Epithelial cell of esophagus (primary cell): ENCODE results near the gene CLDN15.
A peak's percentile ranks its signal among the peaks of the same experiment; 100 is the strongest.

Experiments used
- DNase-seq: peaks from one replicate; pipeline ENCODE4 v3.0.0; 2010; ENCODE audit warnings: low read depth
- H3K4me3 ChIP-seq: 2 replicates; pipeline ENCODE4 v1.5.1; 2011; ENCODE audit warnings: mild to moderate bottlenecking, low read length, control low read depth
- TF ChIP-seq, protein P1 (sequence below): IDR thresholded peaks from 2 replicates; pipeline ENCODE4 v1.5.1; 2011; ENCODE audit warnings: low read depth, mild to moderate bottlenecking, low read length, control low read depth, inconsistent platforms; ENCODE audit not compliant: insufficient read depth; ENCODE audit errors: missing control alignments

CLDN15 gene

DNA sequence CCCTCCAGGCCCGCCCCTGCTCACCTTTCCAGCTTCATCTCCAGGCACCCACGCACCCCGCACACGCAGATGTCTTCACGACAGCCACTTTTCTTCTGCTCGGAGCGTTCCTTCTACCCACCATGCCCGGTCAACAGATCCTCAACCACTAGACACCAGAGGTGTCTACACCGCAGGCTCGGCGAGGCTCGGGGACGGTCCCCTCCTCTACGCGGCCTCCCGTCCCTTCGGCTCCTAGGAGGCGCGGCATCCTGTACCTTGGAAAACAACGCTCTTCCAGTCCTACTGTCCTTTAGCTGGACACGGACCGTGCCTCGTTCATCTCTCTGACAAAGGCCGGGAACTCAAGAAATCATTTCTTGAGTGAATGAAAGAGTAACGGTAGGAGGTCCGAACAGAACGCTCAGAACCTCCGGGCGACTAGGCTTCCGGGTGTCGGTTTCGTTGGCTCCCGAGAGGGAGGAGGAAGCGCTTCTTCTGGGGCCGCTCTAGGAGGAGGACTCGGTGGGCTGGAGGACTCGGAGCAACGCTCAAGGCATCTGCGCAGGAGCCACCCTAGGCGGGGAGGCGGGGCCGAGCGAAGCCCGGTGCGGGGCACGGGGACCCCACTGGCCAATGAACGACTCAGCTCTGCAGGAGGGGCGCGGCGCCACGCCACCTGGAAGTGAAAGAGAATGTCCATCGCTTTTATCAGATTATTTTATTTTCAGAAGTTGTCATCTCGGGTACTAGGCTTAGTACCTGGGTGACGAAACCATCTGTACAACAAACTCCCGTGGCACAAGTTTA is 14.5 kb upstream of the CLDN15 start:
- H3K4me3 ChIP-seq = peak overlapping the region; percentile 84
- TF ChIP-seq, protein P1, sequence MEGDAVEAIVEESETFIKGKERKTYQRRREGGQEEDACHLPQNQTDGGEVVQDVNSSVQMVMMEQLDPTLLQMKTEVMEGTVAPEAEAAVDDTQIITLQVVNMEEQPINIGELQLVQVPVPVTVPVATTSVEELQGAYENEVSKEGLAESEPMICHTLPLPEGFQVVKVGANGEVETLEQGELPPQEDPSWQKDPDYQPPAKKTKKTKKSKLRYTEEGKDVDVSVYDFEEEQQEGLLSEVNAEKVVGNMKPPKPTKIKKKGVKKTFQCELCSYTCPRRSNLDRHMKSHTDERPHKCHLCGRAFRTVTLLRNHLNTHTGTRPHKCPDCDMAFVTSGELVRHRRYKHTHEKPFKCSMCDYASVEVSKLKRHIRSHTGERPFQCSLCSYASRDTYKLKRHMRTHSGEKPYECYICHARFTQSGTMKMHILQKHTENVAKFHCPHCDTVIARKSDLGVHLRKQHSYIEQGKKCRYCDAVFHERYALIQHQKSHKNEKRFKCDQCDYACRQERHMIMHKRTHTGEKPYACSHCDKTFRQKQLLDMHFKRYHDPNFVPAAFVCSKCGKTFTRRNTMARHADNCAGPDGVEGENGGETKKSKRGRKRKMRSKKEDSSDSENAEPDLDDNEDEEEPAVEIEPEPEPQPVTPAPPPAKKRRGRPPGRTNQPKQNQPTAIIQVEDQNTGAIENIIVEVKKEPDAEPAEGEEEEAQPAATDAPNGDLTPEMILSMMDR = no peak
- peak; percentile 99 for DNase-seq

DNA sequence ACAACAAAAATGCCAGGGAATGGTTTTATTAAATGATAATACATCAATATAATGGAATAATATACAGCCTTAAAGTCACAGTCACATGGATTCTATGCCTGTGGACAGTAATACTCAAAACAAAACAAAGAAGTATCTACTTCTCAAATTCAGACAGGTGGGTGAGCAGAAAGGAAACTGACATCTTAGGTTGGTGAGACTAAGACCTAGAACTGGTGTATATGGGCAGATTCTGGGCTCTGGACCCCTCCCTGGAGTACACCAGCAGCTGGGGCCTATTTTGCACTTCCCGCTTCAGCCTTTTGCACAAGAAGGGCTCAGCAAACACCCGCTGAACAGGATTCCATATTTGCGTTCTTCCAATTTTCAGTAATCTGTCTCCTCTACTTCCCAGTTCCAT is 12.7 kb upstream of the CLDN15 start:
- DNase-seq = no peak
- TF ChIP-seq, protein P1 = no peak
- no peak overlapping the region for H3K4me3 ChIP-seq

- no peak for DNase-seq
- H3K4me3 ChIP-seq = no peak overlapping the region
- TF ChIP-seq, protein P1 = peak; percentile 11
Observed at GRCh38 chr7:101248276-101248675, 10.7 kb upstream of the CLDN15 start.

DNA sequence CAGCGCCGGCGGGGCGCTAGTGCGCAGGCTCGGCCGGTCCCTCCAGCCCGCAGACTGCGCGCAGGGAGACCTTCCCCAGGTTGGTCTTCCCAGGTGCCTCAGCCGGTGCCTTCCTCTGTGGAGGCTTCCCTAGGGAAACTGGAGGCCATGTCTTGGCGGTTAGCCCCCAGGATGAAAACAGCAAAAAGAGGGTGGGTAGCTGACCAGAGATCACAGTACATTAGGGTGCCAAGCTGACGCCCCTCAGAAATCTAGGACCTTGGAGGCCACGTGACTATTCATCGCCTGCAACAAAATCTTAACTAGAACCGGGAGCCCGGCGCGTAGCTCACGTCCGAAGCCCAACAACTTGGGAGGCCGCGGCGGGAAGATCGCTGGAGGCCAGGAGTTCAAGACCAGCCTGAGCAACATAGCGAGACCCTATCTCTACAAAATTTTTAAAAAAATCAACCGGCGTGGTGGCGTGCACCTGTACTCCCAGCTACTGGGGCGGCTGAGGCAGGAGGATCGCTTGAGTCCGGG is 7.6 kb upstream of the CLDN15 start:
- TF ChIP-seq, protein P1 = no peak
- DNase-seq = no peak
- H3K4me3 ChIP-seq = peak overlapping the region; percentile 93

DNA sequence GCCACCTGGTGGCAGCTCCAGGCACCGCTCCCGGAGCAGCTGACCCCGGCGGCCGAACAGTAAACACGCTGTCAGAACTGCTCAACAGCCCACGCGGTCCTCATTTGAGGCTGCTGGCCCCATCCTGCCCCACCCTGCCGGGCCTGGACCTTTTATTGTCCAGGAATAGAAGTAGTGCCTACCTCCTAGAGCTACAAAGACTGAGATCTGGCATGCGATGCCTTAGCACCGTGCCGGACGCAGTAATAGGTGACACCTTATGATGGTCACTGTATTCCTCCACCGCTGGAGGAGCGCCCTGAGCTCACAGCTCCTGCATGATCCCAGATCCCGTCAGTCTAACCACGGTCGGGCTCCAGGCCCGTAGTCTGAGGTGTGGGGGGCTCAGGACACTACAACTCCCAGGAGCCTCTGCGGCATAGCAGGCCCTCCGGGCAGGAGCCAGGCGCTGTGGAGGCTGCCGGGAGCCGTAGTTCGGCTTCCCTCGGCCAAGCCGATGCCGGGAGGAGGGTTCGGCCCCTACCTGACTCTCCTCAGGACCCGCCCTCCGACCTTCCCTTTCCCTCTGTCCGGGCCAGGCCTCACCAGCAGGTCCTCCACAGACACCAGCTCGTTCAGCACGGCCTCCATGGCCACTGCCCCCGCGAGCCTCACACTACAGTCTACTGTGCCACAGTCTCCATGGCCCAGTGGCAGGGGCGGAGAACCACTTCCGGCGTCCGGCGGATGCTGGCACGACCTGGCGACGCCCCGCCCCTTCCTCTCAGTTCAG is 7.0 kb upstream of the CLDN15 start, which contains the start of gene FIS1:
Gene FIS1 (minus strand): TSS at position 707 of the 772 bp plus-strand sequence. CDS start 77 bp downstream, at position 630.
- peak; percentile 94 for DNase-seq
- TF ChIP-seq, protein P1 = peak; percentile 77
- H3K4me3 ChIP-seq = peak within 1 kb of the TSS; percentile 93

- TF ChIP-seq, protein P1 = no peak
- no peak for DNase-seq
- peak overlapping the region; percentile 93 for H3K4me3 ChIP-seq
Observed at GRCh38 chr7:101243646-101244374, 6.2 kb upstream of the CLDN15 start.
